Esophagus muscularis mucosa (tissue), 4 donors: ENCODE measurements around the gene SERTAD2.

Experiments
- EP300 ChIP-seq: sonication (generic); formaldehyde crosslinking; IDR thresholded peaks from one replicate; pipeline ENCODE4 v1.6.1; 2017; ENCODE audit warnings: antibody characterized with exemption
- POLR2A ChIP-seq: fragments of 450-650 bp; IDR thresholded peaks from one replicate; pipeline ENCODE4 v1.6.1; 2017; ENCODE audit warnings: antibody characterized with exemption, moderate library complexity, mild to moderate bottlenecking, low read depth
- POLR2AphosphoS5 ChIP-seq, 2 donors: sonication (generic); formaldehyde crosslinking; IDR thresholded peaks; one replicate each; pipeline ENCODE4 v1.6.1; 2017; ENCODE audit warnings: antibody characterized with exemption in 2 of 2
- TF ChIP-seq, protein P1 (sequence below), 3 experiments: fragments of 200-600 bp in 2 of 3; fragments of 450-650 bp in 1 of 3; sonication (generic) in 2 of 3; IDR thresholded peaks; one replicate each; pipeline ENCODE4 v1.5.1; 2017 to 2019; ENCODE audit warnings: antibody characterized with exemption in 3 of 3, mild to moderate bottlenecking in 2 of 3, moderate library complexity in 1 of 3

DNA sequence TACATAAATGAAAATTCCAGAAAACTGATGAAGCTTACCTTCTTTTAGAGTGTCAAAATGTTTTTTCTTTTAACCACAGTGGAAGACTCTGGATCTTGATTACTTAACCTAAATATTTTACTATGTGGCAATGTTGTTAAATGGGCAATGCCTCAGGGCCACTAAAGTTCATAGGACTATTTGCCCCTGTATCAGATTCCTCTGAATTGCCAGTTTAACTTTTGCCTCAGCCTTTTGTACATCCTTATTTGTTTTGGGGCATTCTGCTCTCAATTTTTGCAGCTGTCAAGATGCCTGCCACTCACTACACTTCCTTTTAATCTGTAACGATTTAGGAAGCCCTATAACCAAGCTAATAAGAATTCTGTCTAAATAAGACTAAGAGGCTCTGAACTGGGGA is 31.7 kb upstream of the SERTAD2 start:
- TF ChIP-seq, protein P1, sequence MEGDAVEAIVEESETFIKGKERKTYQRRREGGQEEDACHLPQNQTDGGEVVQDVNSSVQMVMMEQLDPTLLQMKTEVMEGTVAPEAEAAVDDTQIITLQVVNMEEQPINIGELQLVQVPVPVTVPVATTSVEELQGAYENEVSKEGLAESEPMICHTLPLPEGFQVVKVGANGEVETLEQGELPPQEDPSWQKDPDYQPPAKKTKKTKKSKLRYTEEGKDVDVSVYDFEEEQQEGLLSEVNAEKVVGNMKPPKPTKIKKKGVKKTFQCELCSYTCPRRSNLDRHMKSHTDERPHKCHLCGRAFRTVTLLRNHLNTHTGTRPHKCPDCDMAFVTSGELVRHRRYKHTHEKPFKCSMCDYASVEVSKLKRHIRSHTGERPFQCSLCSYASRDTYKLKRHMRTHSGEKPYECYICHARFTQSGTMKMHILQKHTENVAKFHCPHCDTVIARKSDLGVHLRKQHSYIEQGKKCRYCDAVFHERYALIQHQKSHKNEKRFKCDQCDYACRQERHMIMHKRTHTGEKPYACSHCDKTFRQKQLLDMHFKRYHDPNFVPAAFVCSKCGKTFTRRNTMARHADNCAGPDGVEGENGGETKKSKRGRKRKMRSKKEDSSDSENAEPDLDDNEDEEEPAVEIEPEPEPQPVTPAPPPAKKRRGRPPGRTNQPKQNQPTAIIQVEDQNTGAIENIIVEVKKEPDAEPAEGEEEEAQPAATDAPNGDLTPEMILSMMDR (IDR thresholded peaks at IDR 0.05) = no peak
- no peak for TF ChIP-seq EP300
- TF ChIP-seq POLR2A = no peak
- TF ChIP-seq POLR2AphosphoS5 (IDR thresholded peaks at IDR 0.05) = no peak
